Hepatocyte (in vitro differentiated cells): ENCODE results near the gene DSCAML1. TPM values are rescaled to one million over a fixed set of nuclear protein-coding genes. Genes with fewer than 3 reads are reported as not detected.
"Not testable (repeated sequence)": the region's sequence is repeated elsewhere in the genome, so short reads cannot be mapped to it uniquely, and the experiment has no call there.

Experiments used
- DNase-seq: peaks from one replicate; pipeline ENCODE4 v3.0.0-alpha.2; 2016; ENCODE audit warnings: low spot score
- H2AFZ ChIP-seq: fragments of 200-600 bp; sonication (generic); 2 replicates; pipeline ENCODE4 v1.6.0; 2016; ENCODE audit warnings: antibody characterized with exemption, mild to moderate bottlenecking
- H3K27ac ChIP-seq: fragments of 200-600 bp; sonication (generic); 2 replicates; pipeline ENCODE4 v1.5.1; 2016; ENCODE audit warnings: mild to moderate bottlenecking
- H3K27me3 ChIP-seq: fragments of 200-600 bp; sonication (generic); 2 replicates; pipeline ENCODE4 v1.6.1; 2016
- H3K36me3 ChIP-seq: fragments of 200-600 bp; sonication (generic); replicated peaks from 2 replicates; pipeline ENCODE4 v1.5.1; 2016; ENCODE audit warnings: low read depth; ENCODE audit not compliant: insufficient read depth
- H3K4me1 ChIP-seq: fragments of 200-600 bp; sonication (generic); 2 replicates; pipeline ENCODE4 v1.5.1; 2016; ENCODE audit warnings: mild to moderate bottlenecking, moderate library complexity; ENCODE audit not compliant: insufficient read depth
- H3K4me2 ChIP-seq: fragments of 200-600 bp; sonication (generic); 2 replicates; pipeline ENCODE4 v1.6.0; 2016
- H3K4me3 ChIP-seq: fragments of 200-600 bp; sonication (generic); 2 replicates; pipeline ENCODE4 v1.5.1; 2016; ENCODE audit warnings: mild to moderate bottlenecking
- H3K79me2 ChIP-seq: fragments of 200-600 bp; sonication (generic); 2 replicates; pipeline ENCODE4 v1.6.0; 2017; ENCODE audit warnings: mild to moderate bottlenecking
- H3K9me2 ChIP-seq: fragments of 200-600 bp; sonication (generic); replicated peaks from 2 replicates; pipeline ENCODE4 v1.6.0; 2017; ENCODE audit warnings: mild to moderate bottlenecking; ENCODE audit not compliant: insufficient read depth
- H3K9me3 ChIP-seq: fragments of 200-600 bp; sonication (generic); 2 replicates; pipeline ENCODE4 v1.5.1; 2016; ENCODE audit warnings: low read depth, mild to moderate bottlenecking
- H4K20me1 ChIP-seq: fragments of 200-600 bp; sonication (generic); 2 replicates; pipeline ENCODE4 v1.6.0; 2016; ENCODE audit warnings: mild to moderate bottlenecking; ENCODE audit not compliant: insufficient read depth, poor library complexity, severe bottlenecking
- CTCF ChIP-seq: fragments of 200-600 bp; sonication (generic); IDR thresholded peaks from 2 replicates; pipeline ENCODE4 v1.5.1; 2016; ENCODE audit warnings: antibody characterized with exemption, mild to moderate bottlenecking; ENCODE audit not compliant: poor library complexity
- EZH2 ChIP-seq: fragments of 200-600 bp; sonication (generic); IDR thresholded peaks from 2 replicates; pipeline ENCODE4 v1.6.1; 2016; ENCODE audit warnings: antibody characterized with exemption, mild to moderate bottlenecking, borderline replicate concordance
- EZH2phosphoT487 ChIP-seq: fragments of 200-600 bp; sonication (generic); IDR thresholded peaks from one replicate; pipeline ENCODE4 v1.6.1; 2018; ENCODE audit warnings: antibody characterized with exemption, mild to moderate bottlenecking, low read depth, moderate library complexity; ENCODE audit not compliant: unreplicated experiment, severe bottlenecking
- WGBS: methylation state at CpG from one replicate; pipeline ENCODE4 v1.1.6; 2016; ENCODE audit warnings: low lambda C conversion rate; ENCODE audit errors: missing lambda C conversion rate; 5-methylcytosine and 5-hydroxymethylcytosine counted together
- polyA plus RNA-seq: library from polyadenylated mRNA; unstranded; fragments of >200 nt; fragmentation: Nextera tagmentation; extraction: Ambion mirVana; gene quantifications from 2 replicates; pipeline ENCODE4 v1.2.1, GENCODE V29; 2016
- total RNA-seq: library from RNA; depleted of rRNA; stranded (reverse); fragments of >200 nt; gene quantifications from 2 replicates; pipeline ENCODE4 v1.2.3, GENCODE V29; 2014

DSCAML1 gene
- total and polyA plus RNA-seq, 2 experiments from 2014 or later: 0.46 to 2.6 TPM

- TF ChIP-seq EZH2phosphoT487 (no peak), CTCF (no peak), EZH2 (no peak)
- H3K27ac ChIP-seq: no peak overlapping the region
- H3K79me2 ChIP-seq: no peaks in the 10 kb centered on the region
- H2AFZ ChIP-seq: no peak overlapping the region
- 91% methylated on average over 10 of the region's 10 CpGs for WGBS
- no peaks in the 10 kb centered on the region for H3K36me3 ChIP-seq
- no peaks in the 10 kb centered on the region for H3K9me2 ChIP-seq
- H3K9me3 ChIP-seq: no peaks in the 10 kb centered on the region
- H3K4me1 ChIP-seq: no peaks in the 10 kb centered on the region
- H3K27me3 ChIP-seq: peaks cover 2% of the 10 kb centered on the region
- H3K4me2 ChIP-seq: no peak overlapping the region
- no peak for DNase-seq
- no peak overlapping the region for H3K4me3 ChIP-seq
- no peaks in the 10 kb centered on the region for H4K20me1 ChIP-seq
These were observed 30.4 kb downstream of the DSCAML1 start for GRCh38 chr11:117766576-117766975.

GRCh38 chr11:117766026-117766425, 31.0 kb downstream of the DSCAML1 start:
- Histone ChIP-seq H3K79me2 (no peaks in the 10 kb centered on the region), H3K27ac (no peak overlapping the region), H3K9me3 (no peaks in the 10 kb centered on the region), H3K4me3 (no peak overlapping the region), H3K27me3 (peaks cover 2% of the 10 kb centered on the region), H3K4me2 (no peak overlapping the region), H2AFZ (no peak overlapping the region), H3K4me1 (no peaks in the 10 kb centered on the region), H3K9me2 (no peaks in the 10 kb centered on the region), H4K20me1 (no peaks in the 10 kb centered on the region), H3K36me3 (no peaks in the 10 kb centered on the region)
- WGBS: 92% methylated on average over 9 of the region's 9 CpGs
- no peak for DNase-seq
- TF ChIP-seq EZH2phosphoT487: no peak
- TF ChIP-seq EZH2: no peak
- TF ChIP-seq CTCF: no peak

GRCh38 chr11:117765068-117765467, 31.9 kb downstream of the DSCAML1 start:
- H3K27me3 ChIP-seq: peaks cover 2% of the 10 kb centered on the region
- no peak overlapping the region for H2AFZ ChIP-seq
- H3K9me2 ChIP-seq: no peaks in the 10 kb centered on the region
- no peaks in the 10 kb centered on the region for H3K36me3 ChIP-seq
- no peak overlapping the region for H3K4me2 ChIP-seq
- TF ChIP-seq CTCF (no peak), EZH2phosphoT487 (no peak), EZH2 (no peak)
- no peaks in the 10 kb centered on the region for H3K79me2 ChIP-seq
- H3K9me3 ChIP-seq: no peaks in the 10 kb centered on the region
- H4K20me1 ChIP-seq: no peaks in the 10 kb centered on the region
- no peak overlapping the region for H3K27ac ChIP-seq
- H3K4me3 ChIP-seq: no peak overlapping the region
- no peaks in the 10 kb centered on the region for H3K4me1 ChIP-seq
- DNase-seq: no peak
- 83% methylated on average over 5 of the region's 5 CpGs for WGBS

- H3K9me3 ChIP-seq, H4K20me1 ChIP-seq, H3K36me3 ChIP-seq, H3K27me3 ChIP-seq, H3K4me1 ChIP-seq, H3K4me3 ChIP-seq, H3K4me2 ChIP-seq, DNase-seq, H2AFZ ChIP-seq, H3K9me2 ChIP-seq, H3K79me2 ChIP-seq, H3K27ac ChIP-seq: not testable (repeated sequence)
- 64% methylated on average over 5 of the region's 5 CpGs for WGBS
These were observed 33.6 kb downstream of the DSCAML1 start for GRCh38 chr11:117763465-117763864.
